Vagina (tissue), 2 donors: ENCODE measurements around the gene TMEM91. TPM values are rescaled to one million over a fixed set of nuclear protein-coding genes. Genes with fewer than 3 reads are reported as not detected.

ENCODE experiments used
- DNase-seq, 2 donors: peaks; one replicate each; pipeline ENCODE4 v3.0.0-alpha.2; 2017; ENCODE audit errors: extremely low spot score in 2 of 2
- H3K27ac ChIP-seq: fragments of 200-600 bp; sonication (generic); one replicate; pipeline ENCODE4 v1.5.1; 2019
- H3K27me3 ChIP-seq: fragments of 200-600 bp; sonication (generic); one replicate; pipeline ENCODE4 v1.5.1; 2019
- H3K36me3 ChIP-seq, 2 donors: fragments of 200-600 bp; sonication (generic); one replicate each; pipeline ENCODE4 v1.5.1; 2017 to 2019
- H3K4me1 ChIP-seq: fragments of 200-600 bp; sonication (generic); one replicate; pipeline ENCODE4 v1.5.1; 2019
- H3K4me3 ChIP-seq, 2 donors: fragments of 200-600 bp; sonication (generic); 1 replicate in 1 of 2; 2 replicates in 1 of 2; pipeline ENCODE4 v1.5.1; 2016 to 2019
- H3K9me3 ChIP-seq: fragments of 200-600 bp; sonication (generic); one replicate; pipeline ENCODE4 v1.5.1; 2019
- POLR2A ChIP-seq, 2 donors: fragments of 450-650 bp; IDR thresholded peaks; one replicate each; pipeline ENCODE4 v1.6.1; 2017; ENCODE audit warnings: antibody characterized with exemption in 2 of 2, mild to moderate bottlenecking in 2 of 2, moderate library complexity in 2 of 2
- POLR2AphosphoS5 ChIP-seq, 2 donors: sonication (generic); formaldehyde crosslinking; IDR thresholded peaks; one replicate each; pipeline ENCODE4 v1.9.0; 2017; ENCODE audit warnings: antibody characterized with exemption in 2 of 2, mild to moderate bottlenecking in 2 of 2, low read depth in 1 of 2; ENCODE audit not compliant: insufficient read depth in 1 of 2
- intact Hi-C: fragments of 100-400 bp; cut with DNase I; formaldehyde crosslinking; loops from one replicate; pipeline ENCODE4 v1.15.1; 2023
- total RNA-seq: library from RNA; depleted of rRNA; stranded (reverse); fragments of >200 nt; gene quantifications from one replicate; pipeline ENCODE4 v1.2.3, GENCODE V29; 2016
- TF ChIP-seq, protein P1 (sequence below), 3 experiments: fragments of 450-650 bp in 2 of 3; fragments of 200-600 bp in 1 of 3; sonication (generic) in 1 of 3; IDR thresholded peaks; one replicate each; pipeline ENCODE4 v1.5.1; 2017 to 2019; ENCODE audit warnings: antibody characterized with exemption in 3 of 3, mild to moderate bottlenecking in 2 of 3, moderate library complexity in 2 of 3

Gene TMEM91
- total RNA-seq, 1 donor from 2014 or later, result 34.4 TPM

DNA sequence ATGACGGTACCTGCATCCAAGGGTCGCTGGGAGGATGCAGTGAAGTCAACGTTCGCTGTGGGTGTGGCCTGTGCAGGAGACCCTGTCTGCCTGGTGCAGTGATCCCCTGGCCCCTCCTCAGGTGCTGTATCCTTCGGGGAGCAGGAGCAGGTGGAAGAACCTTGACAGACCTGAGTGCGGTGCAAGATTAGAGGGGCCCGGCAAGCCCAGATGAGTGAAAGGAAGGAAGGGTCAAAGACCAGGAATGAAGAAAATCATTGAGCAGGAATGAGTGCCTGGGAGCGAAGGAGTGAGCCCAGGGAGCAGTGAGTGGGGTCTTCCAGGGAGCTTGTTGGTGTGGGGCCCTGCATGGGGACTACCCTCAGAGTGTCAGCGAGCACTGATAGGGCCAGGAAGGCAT is 38.1 kb downstream of the TMEM91 start:
- intact Hi-C loops, result no loop called here
- no peaks in the 10 kb centered on the region for H3K9me3 ChIP-seq
- no peak overlapping the region for H3K27ac ChIP-seq
- peaks cover 16% of the 10 kb centered on the region for H3K4me1 ChIP-seq
- no peak overlapping the region for H3K4me3 ChIP-seq
- DNase-seq, result no peak
- peaks cover 0 to 69% of the 10 kb centered on the region in 2 donors for H3K36me3 ChIP-seq
- no peaks in the 10 kb centered on the region for H3K27me3 ChIP-seq
- TF ChIP-seq, protein P1, sequence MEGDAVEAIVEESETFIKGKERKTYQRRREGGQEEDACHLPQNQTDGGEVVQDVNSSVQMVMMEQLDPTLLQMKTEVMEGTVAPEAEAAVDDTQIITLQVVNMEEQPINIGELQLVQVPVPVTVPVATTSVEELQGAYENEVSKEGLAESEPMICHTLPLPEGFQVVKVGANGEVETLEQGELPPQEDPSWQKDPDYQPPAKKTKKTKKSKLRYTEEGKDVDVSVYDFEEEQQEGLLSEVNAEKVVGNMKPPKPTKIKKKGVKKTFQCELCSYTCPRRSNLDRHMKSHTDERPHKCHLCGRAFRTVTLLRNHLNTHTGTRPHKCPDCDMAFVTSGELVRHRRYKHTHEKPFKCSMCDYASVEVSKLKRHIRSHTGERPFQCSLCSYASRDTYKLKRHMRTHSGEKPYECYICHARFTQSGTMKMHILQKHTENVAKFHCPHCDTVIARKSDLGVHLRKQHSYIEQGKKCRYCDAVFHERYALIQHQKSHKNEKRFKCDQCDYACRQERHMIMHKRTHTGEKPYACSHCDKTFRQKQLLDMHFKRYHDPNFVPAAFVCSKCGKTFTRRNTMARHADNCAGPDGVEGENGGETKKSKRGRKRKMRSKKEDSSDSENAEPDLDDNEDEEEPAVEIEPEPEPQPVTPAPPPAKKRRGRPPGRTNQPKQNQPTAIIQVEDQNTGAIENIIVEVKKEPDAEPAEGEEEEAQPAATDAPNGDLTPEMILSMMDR (IDR thresholded peaks at IDR 0.05), result no peak
- no peak for TF ChIP-seq POLR2AphosphoS5 (IDR thresholded peaks at IDR 0.05; ENCODE audit: insufficient read depth in 1 of 2, low read depth in 1 of 2)
- TF ChIP-seq POLR2A (IDR thresholded peaks at IDR 0.05), result no peak

DNA sequence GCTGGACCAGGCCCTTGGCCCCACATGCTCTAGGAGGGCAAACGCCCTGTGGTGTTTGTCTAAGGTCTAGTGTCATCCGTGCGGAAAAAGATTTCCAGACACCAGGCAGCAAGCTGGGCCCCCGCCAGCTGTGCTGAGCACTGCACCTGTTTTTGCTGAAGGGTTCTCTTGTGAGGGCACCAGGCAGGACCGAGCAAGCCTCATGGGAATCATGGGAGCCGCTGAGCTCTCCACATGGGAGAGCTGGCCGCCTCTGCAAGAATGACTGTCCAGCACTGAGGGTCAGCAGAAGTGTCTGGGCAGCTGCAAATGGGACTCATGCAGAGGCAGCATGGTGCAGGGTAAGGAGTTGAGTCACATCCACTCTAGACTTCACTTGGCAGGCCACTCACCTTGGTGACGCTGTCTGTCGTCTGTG is 38.8 kb downstream of the TMEM91 start:
- no peaks in the 10 kb centered on the region for H3K9me3 ChIP-seq
- TF ChIP-seq POLR2AphosphoS5 (IDR thresholded peaks at IDR 0.05; ENCODE audit: insufficient read depth in 1 of 2, low read depth in 1 of 2) (no peak), POLR2A (IDR thresholded peaks at IDR 0.05) (no peak)
- TF ChIP-seq, protein P1 (IDR thresholded peaks at IDR 0.05), result no peak
- DNase-seq, result no peak
- peaks cover 16% of the 10 kb centered on the region for H3K4me1 ChIP-seq
- intact Hi-C loops, result no loop called here
- no peak overlapping the region for H3K4me3 ChIP-seq
- peaks cover 0 to 76% of the 10 kb centered on the region in 2 donors for H3K36me3 ChIP-seq
- H3K27me3 ChIP-seq, result no peaks in the 10 kb centered on the region
- H3K27ac ChIP-seq, result no peak overlapping the region

DNA sequence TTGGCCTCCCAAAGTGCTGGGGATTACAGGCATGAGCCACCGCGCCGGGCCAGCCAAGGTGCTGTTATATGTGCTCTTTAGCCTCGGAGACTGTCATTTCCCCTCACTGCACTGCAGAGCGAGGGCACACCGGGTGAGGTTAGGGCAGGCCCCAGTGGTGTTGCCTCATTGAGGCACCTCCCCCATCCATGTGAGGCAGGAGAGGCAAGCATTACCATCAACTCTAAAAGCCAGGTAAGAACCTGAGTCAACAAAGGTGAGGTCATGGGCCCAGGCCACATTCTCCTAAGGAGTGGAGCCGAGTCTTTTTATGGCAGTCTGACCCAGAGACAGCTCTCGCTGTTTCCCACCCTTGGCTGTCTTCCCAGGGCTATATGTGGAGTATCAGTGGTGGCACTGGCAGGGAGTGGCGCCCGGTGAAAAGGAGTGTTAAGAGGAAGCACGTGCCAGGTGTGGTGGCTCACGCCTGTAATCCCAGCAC is 39.9 kb downstream of the TMEM91 start:
- Histone ChIP-seq H3K27ac (no peak overlapping the region), H3K4me3 (no peak overlapping the region), H3K27me3 (no peaks in the 10 kb centered on the region), H3K36me3 (peaks cover 0 to 73% of the 10 kb centered on the region in 2 donors), H3K9me3 (no peaks in the 10 kb centered on the region), H3K4me1 (peaks cover 9% of the 10 kb centered on the region)
- TF ChIP-seq POLR2AphosphoS5 (IDR thresholded peaks at IDR 0.05; ENCODE audit: insufficient read depth in 1 of 2, low read depth in 1 of 2) (no peak), POLR2A (IDR thresholded peaks at IDR 0.05) (no peak)
- TF ChIP-seq, protein P1 (IDR thresholded peaks at IDR 0.05), result no peak
- no peak for DNase-seq
- intact Hi-C loops, result no loop called here

DNA sequence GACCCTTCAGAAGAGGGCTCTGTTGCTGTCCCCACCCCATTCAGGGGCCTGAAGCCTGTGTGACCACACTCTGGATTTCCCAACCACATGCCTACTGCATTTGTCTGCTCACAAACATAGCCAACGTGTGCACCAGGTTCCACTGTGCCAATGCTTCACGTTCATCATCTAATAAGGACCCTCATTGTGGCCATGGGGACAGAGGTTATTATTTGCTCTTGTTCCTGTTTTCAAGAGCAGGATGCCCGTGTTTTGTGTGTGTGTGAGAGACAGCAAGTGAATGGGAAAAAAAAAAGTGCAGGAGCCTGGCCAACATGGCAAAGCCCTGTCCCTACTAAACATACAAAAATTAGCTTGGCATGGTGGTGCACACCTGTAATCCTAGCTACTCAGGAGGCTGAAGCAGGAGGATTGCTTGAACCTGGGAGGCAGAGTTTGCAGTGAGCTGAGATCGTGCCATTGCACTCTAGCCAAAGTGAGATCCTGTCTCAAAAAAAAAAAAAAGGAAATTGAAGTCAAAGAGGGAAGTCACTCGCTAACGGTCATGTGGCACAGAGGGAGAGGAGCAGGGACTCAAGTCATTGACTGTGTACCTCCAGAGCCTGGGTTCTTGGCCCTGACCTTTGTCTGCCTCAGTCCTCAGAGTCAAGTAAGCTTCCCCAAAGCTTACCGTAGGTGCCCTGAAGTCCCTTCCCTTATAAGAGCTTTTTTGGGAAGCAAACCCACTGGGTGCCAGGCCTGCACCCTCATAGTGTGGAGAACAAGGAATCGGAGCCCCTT is 44.0 kb downstream of the TMEM91 start:
- H3K4me3 ChIP-seq, result no peak overlapping the region
- no peaks in the 10 kb centered on the region for H3K27me3 ChIP-seq
- H3K4me1 ChIP-seq, result peaks cover 9% of the 10 kb centered on the region
- intact Hi-C loops, result no loop called here
- DNase-seq, result no peak
- H3K36me3 ChIP-seq, result peaks cover 6 to 69% of the 10 kb centered on the region in 2 donors
- no peak for TF ChIP-seq POLR2A (IDR thresholded peaks at IDR 0.05)
- no peak for TF ChIP-seq POLR2AphosphoS5 (IDR thresholded peaks at IDR 0.05; ENCODE audit: insufficient read depth in 1 of 2, low read depth in 1 of 2)
- TF ChIP-seq, protein P1 (IDR thresholded peaks at IDR 0.05), result no peak
- no peak overlapping the region for H3K27ac ChIP-seq
- no peaks in the 10 kb centered on the region for H3K9me3 ChIP-seq

DNA sequence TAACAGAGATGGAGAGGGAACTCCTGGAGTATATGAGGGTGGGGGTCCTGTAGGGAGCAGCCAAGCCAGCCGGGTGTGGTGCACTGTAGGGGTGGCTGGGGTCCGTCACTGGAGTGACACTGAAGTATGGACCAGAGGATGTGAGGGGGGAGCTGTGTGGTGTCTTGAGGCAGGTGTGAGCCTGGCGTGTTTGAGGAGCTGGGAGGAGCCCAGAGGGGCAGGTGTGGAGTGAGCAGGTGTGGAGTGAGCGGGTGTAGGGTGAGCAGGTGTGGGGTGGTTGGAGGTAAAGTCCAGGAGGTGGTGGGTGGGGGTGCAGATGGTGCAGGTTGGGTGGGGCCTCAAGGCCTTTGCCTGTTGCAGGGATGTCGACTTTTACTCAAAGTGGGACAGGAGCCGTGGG is 45.0 kb downstream of the TMEM91 start:
- Histone ChIP-seq H3K4me1 (peaks cover 19% of the 10 kb centered on the region), H3K4me3 (no peak overlapping the region), H3K36me3 (peaks cover 6 to 66% of the 10 kb centered on the region in 2 donors), H3K27ac (no peak overlapping the region), H3K9me3 (no peaks in the 10 kb centered on the region), H3K27me3 (no peaks in the 10 kb centered on the region)
- intact Hi-C loops, result no loop called here
- no peak for DNase-seq
- no peak for TF ChIP-seq POLR2A (IDR thresholded peaks at IDR 0.05)
- TF ChIP-seq POLR2AphosphoS5 (IDR thresholded peaks at IDR 0.05; ENCODE audit: insufficient read depth in 1 of 2, low read depth in 1 of 2), result no peak
- TF ChIP-seq, protein P1 (IDR thresholded peaks at IDR 0.05), result no peak
